IMR-90 (cell line): Measurements from ENCODE around the gene MEF2C.

Experiments
- ELK1 ChIP-seq: fragments of 150-350 bp; IDR thresholded peaks from 2 replicates; pipeline ENCODE4 v1.6.1; 2016; ENCODE audit warnings: low read depth, mild to moderate bottlenecking, low read length, moderate library complexity, borderline replicate concordance
- POLR2A ChIP-seq: IDR thresholded peaks from 2 replicates; pipeline ENCODE4 v1.6.1; 2012; ENCODE audit warnings: mild to moderate bottlenecking, low read depth, low read length
- TF ChIP-seq, protein P1 (sequence below): conservative IDR thresholded peaks from 2 replicates; pipeline ENCODE4 v1.5.1; 2012; ENCODE audit warnings: mild to moderate bottlenecking, low read depth, low read length, improper control_type of control experiment

GRCh38 chr5:88839238-88839637, 43.7 kb downstream of the MEF2C start:
- TF ChIP-seq POLR2A: no peak
- TF ChIP-seq, protein P1, sequence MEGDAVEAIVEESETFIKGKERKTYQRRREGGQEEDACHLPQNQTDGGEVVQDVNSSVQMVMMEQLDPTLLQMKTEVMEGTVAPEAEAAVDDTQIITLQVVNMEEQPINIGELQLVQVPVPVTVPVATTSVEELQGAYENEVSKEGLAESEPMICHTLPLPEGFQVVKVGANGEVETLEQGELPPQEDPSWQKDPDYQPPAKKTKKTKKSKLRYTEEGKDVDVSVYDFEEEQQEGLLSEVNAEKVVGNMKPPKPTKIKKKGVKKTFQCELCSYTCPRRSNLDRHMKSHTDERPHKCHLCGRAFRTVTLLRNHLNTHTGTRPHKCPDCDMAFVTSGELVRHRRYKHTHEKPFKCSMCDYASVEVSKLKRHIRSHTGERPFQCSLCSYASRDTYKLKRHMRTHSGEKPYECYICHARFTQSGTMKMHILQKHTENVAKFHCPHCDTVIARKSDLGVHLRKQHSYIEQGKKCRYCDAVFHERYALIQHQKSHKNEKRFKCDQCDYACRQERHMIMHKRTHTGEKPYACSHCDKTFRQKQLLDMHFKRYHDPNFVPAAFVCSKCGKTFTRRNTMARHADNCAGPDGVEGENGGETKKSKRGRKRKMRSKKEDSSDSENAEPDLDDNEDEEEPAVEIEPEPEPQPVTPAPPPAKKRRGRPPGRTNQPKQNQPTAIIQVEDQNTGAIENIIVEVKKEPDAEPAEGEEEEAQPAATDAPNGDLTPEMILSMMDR: no peak
- no peak for TF ChIP-seq ELK1
